ENCODE measurements around the gene ARHGAP27. TPM values are rescaled to one million over a fixed set of nuclear protein-coding genes. Genes with fewer than 3 reads are reported as not detected.

ARHGAP27 gene
- total and polyA plus RNA-seq, 2 of the 13 experiments (the other 11 are each of a cell fraction or from before 2014, with no cell fraction given): 15.5 to 18.9 TPM

DNA sequence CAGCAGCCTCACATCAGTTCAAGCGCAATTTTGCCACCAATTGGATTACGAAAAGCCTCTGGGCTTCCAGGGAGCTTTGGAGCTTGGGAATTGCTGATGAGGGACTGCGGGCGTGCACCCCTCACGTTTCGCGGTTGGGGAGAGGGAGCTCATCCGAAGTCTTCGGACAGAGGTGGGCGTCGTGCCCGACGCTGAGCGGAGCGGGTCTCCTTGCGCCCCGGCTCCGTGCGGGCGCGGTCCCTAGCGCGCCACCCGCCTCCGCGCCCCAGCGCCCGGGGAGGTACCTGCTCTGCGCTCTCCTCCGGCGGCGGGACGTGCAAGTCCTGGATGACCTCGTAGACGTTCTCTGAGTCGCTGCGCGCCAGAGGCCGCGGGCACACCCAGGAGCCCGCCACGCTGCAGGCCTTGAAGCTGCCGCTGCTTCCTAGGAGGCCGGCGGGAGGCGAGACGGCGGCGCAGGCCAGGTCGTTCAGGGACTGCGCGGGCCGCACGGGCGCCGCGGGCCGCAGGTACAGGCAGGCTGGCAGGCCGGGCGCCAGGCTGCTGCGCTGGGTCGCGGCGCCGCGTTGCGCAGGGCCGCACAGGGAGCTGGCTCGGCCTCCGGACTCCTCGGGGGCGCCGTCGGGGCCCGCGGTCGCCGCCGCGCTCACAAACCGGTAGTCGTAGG, 3.2 kb downstream of the ARHGAP27 start (continued):
- TF ChIP-seq MEF2D (CRISPR knock-in tag; IDR thresholded peaks at IDR 0.05): no peak
- TF ChIP-seq, protein P1, sequence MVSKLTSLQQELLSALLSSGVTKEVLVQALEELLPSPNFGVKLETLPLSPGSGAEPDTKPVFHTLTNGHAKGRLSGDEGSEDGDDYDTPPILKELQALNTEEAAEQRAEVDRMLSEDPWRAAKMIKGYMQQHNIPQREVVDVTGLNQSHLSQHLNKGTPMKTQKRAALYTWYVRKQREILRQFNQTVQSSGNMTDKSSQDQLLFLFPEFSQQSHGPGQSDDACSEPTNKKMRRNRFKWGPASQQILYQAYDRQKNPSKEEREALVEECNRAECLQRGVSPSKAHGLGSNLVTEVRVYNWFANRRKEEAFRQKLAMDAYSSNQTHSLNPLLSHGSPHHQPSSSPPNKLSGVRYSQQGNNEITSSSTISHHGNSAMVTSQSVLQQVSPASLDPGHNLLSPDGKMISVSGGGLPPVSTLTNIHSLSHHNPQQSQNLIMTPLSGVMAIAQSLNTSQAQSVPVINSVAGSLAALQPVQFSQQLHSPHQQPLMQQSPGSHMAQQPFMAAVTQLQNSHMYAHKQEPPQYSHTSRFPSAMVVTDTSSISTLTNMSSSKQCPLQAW (CRISPR knock-in tag; IDR thresholded peaks at IDR 0.05): no peak
- no peak for TF ChIP-seq HMGA1 (CRISPR knock-in tag; conservative IDR thresholded peaks at IDR 0.05)
- TF ChIP-seq ZFX (CRISPR knock-in tag; IDR thresholded peaks at IDR 0.05; ENCODE audit: low read depth): peak; percentile 76
- TF ChIP-seq, protein P2, sequence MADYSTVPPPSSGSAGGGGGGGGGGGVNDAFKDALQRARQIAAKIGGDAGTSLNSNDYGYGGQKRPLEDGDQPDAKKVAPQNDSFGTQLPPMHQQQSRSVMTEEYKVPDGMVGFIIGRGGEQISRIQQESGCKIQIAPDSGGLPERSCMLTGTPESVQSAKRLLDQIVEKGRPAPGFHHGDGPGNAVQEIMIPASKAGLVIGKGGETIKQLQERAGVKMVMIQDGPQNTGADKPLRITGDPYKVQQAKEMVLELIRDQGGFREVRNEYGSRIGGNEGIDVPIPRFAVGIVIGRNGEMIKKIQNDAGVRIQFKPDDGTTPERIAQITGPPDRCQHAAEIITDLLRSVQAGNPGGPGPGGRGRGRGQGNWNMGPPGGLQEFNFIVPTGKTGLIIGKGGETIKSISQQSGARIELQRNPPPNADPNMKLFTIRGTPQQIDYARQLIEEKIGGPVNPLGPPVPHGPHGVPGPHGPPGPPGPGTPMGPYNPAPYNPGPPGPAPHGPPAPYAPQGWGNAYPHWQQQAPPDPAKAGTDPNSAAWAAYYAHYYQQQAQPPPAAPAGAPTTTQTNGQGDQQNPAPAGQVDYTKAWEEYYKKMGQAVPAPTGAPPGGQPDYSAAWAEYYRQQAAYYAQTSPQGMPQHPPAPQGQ (CRISPR knock-in tag; IDR thresholded peaks at IDR 0.05; ENCODE audit: borderline replicate concordance): no peak
- TF ChIP-seq ZNF672 (CRISPR knock-in tag; IDR thresholded peaks at IDR 0.05): no peak
- TF ChIP-seq, protein P3, sequence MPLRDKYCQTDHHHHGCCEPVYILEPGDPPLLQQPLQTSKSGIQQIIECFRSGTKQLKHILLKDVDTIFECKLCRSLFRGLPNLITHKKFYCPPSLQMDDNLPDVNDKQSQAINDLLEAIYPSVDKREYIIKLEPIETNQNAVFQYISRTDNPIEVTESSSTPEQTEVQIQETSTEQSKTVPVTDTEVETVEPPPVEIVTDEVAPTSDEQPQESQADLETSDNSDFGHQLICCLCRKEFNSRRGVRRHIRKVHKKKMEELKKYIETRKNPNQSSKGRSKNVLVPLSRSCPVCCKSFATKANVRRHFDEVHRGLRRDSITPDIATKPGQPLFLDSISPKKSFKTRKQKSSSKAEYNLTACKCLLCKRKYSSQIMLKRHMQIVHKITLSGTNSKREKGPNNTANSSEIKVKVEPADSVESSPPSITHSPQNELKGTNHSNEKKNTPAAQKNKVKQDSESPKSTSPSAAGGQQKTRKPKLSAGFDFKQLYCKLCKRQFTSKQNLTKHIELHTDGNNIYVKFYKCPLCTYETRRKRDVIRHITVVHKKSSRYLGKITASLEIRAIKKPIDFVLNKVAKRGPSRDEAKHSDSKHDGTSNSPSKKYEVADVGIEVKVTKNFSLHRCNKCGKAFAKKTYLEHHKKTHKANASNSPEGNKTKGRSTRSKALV (CRISPR knock-in tag; IDR thresholded peaks at IDR 0.05): peak; percentile 100
- no peak for TF ChIP-seq ZHX2 (IDR thresholded peaks at IDR 0.05; ENCODE audit: low read depth)
- TF ChIP-seq ZHX2 (CRISPR knock-in tag; IDR thresholded peaks at IDR 0.05; ENCODE audit: borderline replicate concordance): no peak
- TF ChIP-seq ZNF816 (CRISPR knock-in tag; IDR thresholded peaks at IDR 0.05; ENCODE audit: borderline replicate concordance): no peak
- TF ChIP-seq MEIS2 (CRISPR knock-in tag; IDR thresholded peaks at IDR 0.05): no peak
- TF ChIP-seq GABPB1 (CRISPR knock-in tag; IDR thresholded peaks at IDR 0.05): 0 out of 2 replicates have a peak, but pooled peaks have one; percentile 38
- TF ChIP-seq ZNF687 (CRISPR knock-in tag; IDR thresholded peaks at IDR 0.05): peak; percentile 76

All from HepG2 (cell line).